ENCODE data around the gene CKLF. TPM values are rescaled to one million over a fixed set of nuclear protein-coding genes. Genes with fewer than 3 reads are reported as not detected.
"Not testable (repeated sequence)": the region's sequence is repeated elsewhere in the genome, so short reads cannot be mapped to it uniquely, and the experiment has no call there.

CKLF gene
- total RNA-seq, 1 experiment from 2014 or later, result 47.9 TPM

GRCh38 chr16:66609139-66609510 is 56.7 kb downstream of the CKLF start:
- no peaks in the 10 kb centered on the region for H4K20me1 ChIP-seq (ENCODE audit: low read length)
- H3K4me2 ChIP-seq (ENCODE audit: low read length), result no peak overlapping the region
- no peak overlapping the region for H2AFZ ChIP-seq (ENCODE audit: low read length)
- CTCF ChIA-PET, result interaction anchor here (0.6 to 1.3 kb wide), 12 partner anchors 8 to 264 kb away, joined by 3 to 7 read pairs (median 4); no protein-coding TSS in a partner anchor
- H3K27me3 ChIP-seq (ENCODE audit: low read length), result no peaks in the 10 kb centered on the region
- H3F3A ChIP-seq (ENCODE audit: low read length, unreplicated experiment), result no peaks in the 10 kb centered on the region
- H3K79me2 ChIP-seq (ENCODE audit: low read length), result no peaks in the 10 kb centered on the region
- no peak overlapping the region for H3K4me3 ChIP-seq (ENCODE audit: low read length)
- POLR2A ChIA-PET (ENCODE audit: unreplicated experiment), result no interaction called here
- peaks cover 6% of the 10 kb centered on the region; the same call in 1 of the 2 replicates for H3K4me1 ChIP-seq (ENCODE audit: insufficient read depth, low read length)
- intact Hi-C loops (cut with micrococcal nuclease), result loop anchor here (10.0 kb wide), 1 partner anchor 86 kb away; the partner anchor contains the start of gene CMTM4
- TF ChIP-seq EZH2phosphoT487 (IDR thresholded peaks at IDR 0.05; ENCODE audit: borderline replicate concordance, low read length) (no peak), CTCF (conservative IDR thresholded peaks at IDR 0.05; ENCODE audit: low read depth, low read length) (no peak), EZH2 (IDR thresholded peaks at IDR 0.05; ENCODE audit: low read length, unreplicated experiment) (no peak)
- no peak overlapping the region for H3K9ac ChIP-seq (ENCODE audit: low read length)
- H3K36me3 ChIP-seq (ENCODE audit: low read depth, low read length), result no peaks in the 10 kb centered on the region; the same call in 1 of the 2 replicates
- no TSS peak for BruUV-seq (replicated peaks)
- DNase-seq (no peak), ATAC-seq (no peak)
- no peaks in the 10 kb centered on the region for H3K9me2 ChIP-seq (replicated peaks; ENCODE audit: low read length)
- H3K27ac ChIP-seq (ENCODE audit: low read length), result no peak overlapping the region
- H3K9me3 ChIP-seq (ENCODE audit: low read length), result no peaks in the 10 kb centered on the region

DNA sequence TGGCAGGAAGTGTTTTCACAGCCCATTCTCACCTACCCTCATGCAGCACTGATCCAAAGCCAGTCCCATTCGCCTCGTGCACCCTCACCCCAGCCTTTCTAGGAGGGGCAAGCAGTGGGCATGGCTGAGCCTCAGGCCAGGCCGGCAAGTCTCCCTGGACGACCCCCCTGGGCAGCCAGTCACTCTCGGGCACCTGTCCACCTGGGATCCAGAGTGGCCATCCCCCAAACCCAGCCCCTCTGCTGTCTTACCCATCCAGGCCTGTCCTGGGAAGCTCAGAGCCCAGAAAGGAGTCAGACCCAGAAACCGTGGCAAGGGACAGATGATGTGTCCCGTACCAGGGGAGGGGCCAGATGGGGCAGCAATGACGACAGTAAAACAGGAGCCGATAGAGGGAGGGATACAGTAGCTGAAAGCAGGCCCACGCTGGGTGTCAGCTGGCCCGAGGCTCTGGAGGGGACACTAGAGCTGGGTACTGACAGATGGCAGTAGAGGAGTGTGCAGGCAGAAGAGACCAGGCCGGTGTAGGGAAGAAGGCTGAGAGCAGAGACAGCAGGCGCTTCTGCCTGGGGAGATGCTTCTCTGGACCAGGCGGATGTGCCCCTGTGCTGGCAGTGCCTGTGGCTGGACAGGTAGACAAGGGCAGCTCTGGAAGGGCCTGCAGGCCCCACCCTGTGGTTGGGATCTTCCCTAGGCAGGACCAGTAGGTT is 57.9 kb downstream of the CKLF start:
- TF ChIP-seq EZH2 (IDR thresholded peaks at IDR 0.05; ENCODE audit: low read length, unreplicated experiment) (no peak), CTCF (conservative IDR thresholded peaks at IDR 0.05; ENCODE audit: low read depth, low read length) (no peak), EZH2phosphoT487 (IDR thresholded peaks at IDR 0.05; ENCODE audit: borderline replicate concordance, low read length) (no peak)
- CTCF ChIA-PET, result no interaction called here
- no peak for ATAC-seq

GRCh38 chr16:66611911-66612310 is 59.5 kb downstream of the CKLF start:
- H3K4me2 ChIP-seq (ENCODE audit: low read length); H3K9me3 ChIP-seq (ENCODE audit: low read length); ATAC-seq; H3K9me2 ChIP-seq (replicated peaks; ENCODE audit: low read length); POLR2A ChIA-PET (ENCODE audit: unreplicated experiment); H3K27me3 ChIP-seq (ENCODE audit: low read length); H3K27ac ChIP-seq (ENCODE audit: low read length); H4K20me1 ChIP-seq (ENCODE audit: low read length); H2AFZ ChIP-seq (ENCODE audit: low read length); H3F3A ChIP-seq (ENCODE audit: low read length, unreplicated experiment); H3K9ac ChIP-seq (ENCODE audit: low read length); CTCF ChIA-PET; H3K79me2 ChIP-seq (ENCODE audit: low read length); intact Hi-C loops (cut with micrococcal nuclease); H3K4me1 ChIP-seq (ENCODE audit: insufficient read depth, low read length); H3K36me3 ChIP-seq (ENCODE audit: low read depth, low read length); BruUV-seq (replicated peaks); H3K4me3 ChIP-seq (ENCODE audit: low read length); DNase-seq: not testable (repeated sequence)

More for the DNA sequence above, 57.9 kb downstream of the CKLF start:
- Histone ChIP-seq H3K79me2 (ENCODE audit: low read length) (no peaks in the 10 kb centered on the region), H3K4me2 (ENCODE audit: low read length) (no peak overlapping the region), H3K4me1 (ENCODE audit: insufficient read depth, low read length) (peaks cover 6% of the 10 kb centered on the region; the same call in 1 of the 2 replicates), H4K20me1 (ENCODE audit: low read length) (no peaks in the 10 kb centered on the region), H3K4me3 (ENCODE audit: low read length) (no peak overlapping the region), H3K36me3 (ENCODE audit: low read depth, low read length) (no peaks in the 10 kb centered on the region; the same call in 1 of the 2 replicates), H3K27ac (ENCODE audit: low read length) (no peak overlapping the region), H3K9me2 (replicated peaks; ENCODE audit: low read length) (no peaks in the 10 kb centered on the region), H3K9ac (ENCODE audit: low read length) (no peak overlapping the region), H2AFZ (ENCODE audit: low read length) (no peak overlapping the region), H3F3A (ENCODE audit: low read length, unreplicated experiment) (no peaks in the 10 kb centered on the region), H3K27me3 (ENCODE audit: low read length) (no peaks in the 10 kb centered on the region), H3K9me3 (ENCODE audit: low read length) (no peaks in the 10 kb centered on the region)
- POLR2A ChIA-PET (ENCODE audit: unreplicated experiment), result interaction anchor here (0.5 kb wide), 1 partner anchor 146 kb away, joined by 3 read pairs; no protein-coding TSS in a partner anchor
- intact Hi-C loops (cut with micrococcal nuclease), result no loop called here
- no TSS peak for BruUV-seq (replicated peaks)
- no peak for DNase-seq
